Mesenteric fat pad (tissue), 1 donor: Measurements from ENCODE around the gene SUGCT. TPM values are rescaled to one million over a fixed set of nuclear protein-coding genes. Genes with fewer than 3 reads are reported as not detected.
"Not testable (repeated sequence)": the region's sequence is repeated elsewhere in the genome, so short reads cannot be mapped to it uniquely, and the experiment has no call there.

Experiments used
- DNase-seq: peaks from one replicate; pipeline ENCODE4 v3.0.0-alpha.2; 2020; ENCODE audit warnings: low spot score
- total RNA-seq: library from RNA; stranded (reverse); fragmentation: NEBNext Ultra II Directional; extraction: Animal tissue kit (Norgen Biotek cat#: 25700); gene quantifications from one replicate; pipeline ENCODE4 v1.2.1, GENCODE V29; 2021
- donor health status: DM: yes; HTN: yes; CAD: no.

Gene SUGCT
- total RNA-seq, 1 donor from 2014 or later = 2.9 TPM

- DNase-seq = no peak
Measured at GRCh38 chr7:40551685-40552576, 417.1 kb downstream of the SUGCT start.

- no peak for DNase-seq
Measured at GRCh38 chr7:40560672-40561071, 425.9 kb downstream of the SUGCT start.

- DNase-seq = no peak
Measured at GRCh38 chr7:40566879-40567278, 432.1 kb downstream of the SUGCT start.

GRCh38 chr7:40569326-40569725, 434.5 kb downstream of the SUGCT start:
- no peak for DNase-seq

- no peak for DNase-seq
Measured at GRCh38 chr7:40570223-40570622, 435.4 kb downstream of the SUGCT start.

- DNase-seq = no peak
Measured at GRCh38 chr7:40571796-40572195, 437.0 kb downstream of the SUGCT start.

GRCh38 chr7:40572810-40573465, 438.1 kb downstream of the SUGCT start:
- DNase-seq = no peak

- no peak for DNase-seq
Measured at GRCh38 chr7:40579401-40579800, 444.6 kb downstream of the SUGCT start.

GRCh38 chr7:40580776-40581175, 446.0 kb downstream of the SUGCT start:
- DNase-seq = no peak

- no peak for DNase-seq
Measured at GRCh38 chr7:40582539-40582938, 447.7 kb downstream of the SUGCT start.

GRCh38 chr7:40583667-40584444, 449.1 kb downstream of the SUGCT start:
- DNase-seq = no peak

GRCh38 chr7:40584667-40585433, 450.0 kb downstream of the SUGCT start:
- DNase-seq = no peak

- no peak for DNase-seq
Measured at GRCh38 chr7:40586197-40586596, 451.4 kb downstream of the SUGCT start.

GRCh38 chr7:40587419-40587818, 452.6 kb downstream of the SUGCT start:
- DNase-seq = no peak

- no peak for DNase-seq
Measured at GRCh38 chr7:40595129-40595528, 460.3 kb downstream of the SUGCT start.

- no peak for DNase-seq
Measured at GRCh38 chr7:40595832-40596231, 461.0 kb downstream of the SUGCT start.

- no peak for DNase-seq
Measured at GRCh38 chr7:40597517-40597916, 462.7 kb downstream of the SUGCT start.

GRCh38 chr7:40598915-40599314, 464.1 kb downstream of the SUGCT start:
- no peak for DNase-seq

- no peak for DNase-seq
Measured at GRCh38 chr7:40599836-40600235, 465.0 kb downstream of the SUGCT start.

GRCh38 chr7:40602351-40602750, 467.5 kb downstream of the SUGCT start:
- DNase-seq = not testable (repeated sequence)
